CD4-positive, alpha-beta T cell treated with Interleukin-4 for 4 hours (primary cell): ENCODE data around the gene CDK13.

ENCODE experiments used
- DNase-seq: peaks from one replicate; pipeline ENCODE4 v3.0.0-alpha.2; 2020

Gene CDK13

DNA sequence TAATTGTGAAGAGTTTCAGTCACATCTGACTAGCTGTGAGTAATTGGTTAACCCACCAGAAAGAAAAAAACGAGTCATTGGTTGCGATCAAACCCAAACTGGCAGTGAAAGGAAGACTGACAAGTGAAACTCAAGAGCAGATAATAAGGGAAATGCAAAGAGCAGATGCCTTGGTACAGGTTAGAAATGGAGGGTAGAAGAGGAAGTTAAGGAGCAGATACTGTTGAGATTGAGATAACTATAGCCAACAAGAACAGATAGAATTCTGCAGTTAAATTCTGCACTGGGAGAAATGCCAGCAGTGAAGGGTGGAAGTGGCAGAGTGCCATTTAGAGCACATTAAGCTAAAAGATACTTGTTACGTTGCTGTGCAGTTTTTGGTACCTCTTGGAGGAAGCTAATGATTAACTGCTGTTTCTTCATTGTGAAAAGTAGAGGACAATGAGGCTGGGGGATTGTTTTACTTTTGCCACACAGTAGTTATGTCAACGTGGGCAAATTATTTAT is 65.8 kb downstream of the CDK13 start:
- DNase-seq = no peak

DNA sequence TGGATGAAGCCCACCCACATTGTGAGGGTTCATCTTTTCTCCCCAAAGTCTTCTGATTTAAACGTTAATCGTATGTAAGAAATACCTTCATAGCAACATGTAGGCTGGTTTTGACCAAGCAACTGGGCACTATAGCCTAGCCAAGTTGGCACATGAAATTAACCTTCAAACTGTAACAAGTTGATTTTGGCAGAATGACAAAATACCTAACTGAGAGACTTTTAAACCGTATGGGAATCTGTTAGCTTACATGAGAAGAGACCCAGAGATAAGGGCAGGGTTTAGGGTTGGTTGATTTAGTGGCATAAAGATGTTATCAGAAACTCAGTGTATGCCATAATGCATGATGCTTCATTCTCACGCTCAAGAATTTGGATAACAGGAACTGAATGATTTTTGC is 69.5 kb downstream of the CDK13 start:
- no peak for DNase-seq

DNA sequence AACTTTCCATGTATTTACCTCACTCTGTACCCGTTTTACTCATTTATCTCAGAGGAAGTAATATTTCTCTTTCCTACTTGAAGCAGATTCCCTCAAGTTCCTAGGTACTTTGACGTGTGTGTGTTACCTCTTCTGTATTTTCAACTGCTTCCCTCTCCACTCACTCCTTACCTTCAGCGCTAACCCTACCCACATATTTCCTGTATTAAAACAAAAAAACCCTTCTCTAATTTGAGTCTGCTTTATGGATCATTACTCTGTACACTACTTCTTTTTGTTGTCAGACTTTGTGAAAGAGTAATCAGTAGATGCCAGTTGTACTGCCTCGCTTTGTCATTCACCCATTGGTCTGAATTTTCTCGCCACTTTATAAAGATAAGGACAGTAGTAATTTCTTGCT is 74.0 kb downstream of the CDK13 start:
- no peak for DNase-seq

DNA sequence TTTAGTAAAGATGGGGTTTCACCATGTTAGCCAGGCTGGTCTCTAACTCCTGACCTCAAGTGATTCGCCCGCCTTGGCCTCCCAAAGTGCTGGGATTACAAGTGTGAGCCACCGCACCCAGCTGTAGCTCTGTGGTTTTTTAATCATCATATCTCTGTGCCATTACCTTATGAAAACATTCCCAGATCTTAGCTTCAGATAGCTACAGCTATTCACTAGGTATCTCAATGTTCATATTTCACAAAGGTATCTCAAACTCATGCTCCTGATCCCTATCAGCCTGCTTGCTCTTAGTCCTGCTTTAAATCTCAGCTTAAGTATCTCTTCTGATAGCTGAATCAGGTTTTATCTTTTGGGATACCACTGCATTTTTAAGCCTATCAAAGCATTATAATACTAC is 74.8 kb downstream of the CDK13 start:
- DNase-seq = no peak

DNA sequence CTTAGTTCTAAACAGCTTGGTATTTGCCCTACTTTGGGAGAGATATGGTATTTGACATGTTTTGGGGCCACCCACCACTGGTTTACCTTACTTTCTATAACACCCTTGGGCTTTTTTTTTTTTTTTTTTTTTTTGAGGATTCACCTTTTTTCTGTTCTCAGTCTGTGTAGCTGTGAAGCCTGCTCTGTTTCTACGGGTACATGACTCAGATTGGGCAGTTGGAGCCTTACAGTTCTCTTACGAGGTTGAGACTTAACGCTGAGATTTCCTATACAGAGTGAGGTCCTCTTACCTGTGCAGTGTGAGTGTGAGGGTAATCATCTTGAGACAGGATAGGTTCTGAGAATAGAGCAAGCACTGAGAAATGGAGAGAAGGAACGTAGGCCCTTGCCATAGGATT is 77.5 kb downstream of the CDK13 start:
- DNase-seq = no peak

- no peak for DNase-seq
Observed at GRCh38 chr7:40033826-40034225, 83.8 kb downstream of the CDK13 start.

GRCh38 chr7:40041456-40041855 is 91.4 kb downstream of the CDK13 start:
- DNase-seq = no peak

DNA sequence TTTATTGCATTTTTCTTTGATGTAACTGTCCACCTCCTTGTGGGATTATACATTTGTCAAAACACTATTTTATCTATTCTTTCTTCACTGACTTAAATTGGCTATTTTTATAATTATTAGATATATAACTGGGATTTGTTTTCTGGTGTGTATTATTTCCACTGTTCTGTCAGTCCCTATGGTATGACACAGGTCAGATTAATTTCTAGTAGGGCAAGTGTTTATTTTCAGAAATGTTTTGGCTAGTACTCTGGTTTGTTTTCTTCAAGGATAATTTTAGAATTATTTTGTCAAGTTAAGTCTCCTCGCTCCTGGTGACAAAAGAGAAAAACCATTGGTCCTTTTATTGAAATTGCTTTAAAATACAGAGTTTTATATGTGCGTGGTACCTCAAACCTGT is 93.1 kb downstream of the CDK13 start:
- DNase-seq = no peak

DNA sequence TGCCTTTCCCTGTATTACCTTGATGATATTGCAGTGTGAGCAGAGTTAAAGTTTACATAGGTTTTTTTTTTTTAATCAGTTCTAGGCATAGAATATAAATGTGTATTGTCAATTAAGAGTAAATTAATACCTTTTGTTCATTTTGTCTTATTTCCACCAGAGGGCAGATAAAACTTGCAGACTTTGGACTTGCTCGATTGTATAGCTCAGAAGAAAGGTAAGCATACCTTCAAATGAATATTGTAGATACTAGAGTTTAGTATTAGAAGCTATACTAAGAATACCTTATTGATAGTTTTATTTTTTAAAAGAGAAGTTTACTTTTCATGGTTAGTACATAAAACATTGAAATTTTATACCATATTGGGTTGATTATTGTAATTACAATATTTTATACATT is 97.6 kb downstream of the CDK13 start:
- DNase-seq = no peak

- DNase-seq = no peak
Observed at GRCh38 chr7:40057292-40057691, 107.2 kb downstream of the CDK13 start.

DNA sequence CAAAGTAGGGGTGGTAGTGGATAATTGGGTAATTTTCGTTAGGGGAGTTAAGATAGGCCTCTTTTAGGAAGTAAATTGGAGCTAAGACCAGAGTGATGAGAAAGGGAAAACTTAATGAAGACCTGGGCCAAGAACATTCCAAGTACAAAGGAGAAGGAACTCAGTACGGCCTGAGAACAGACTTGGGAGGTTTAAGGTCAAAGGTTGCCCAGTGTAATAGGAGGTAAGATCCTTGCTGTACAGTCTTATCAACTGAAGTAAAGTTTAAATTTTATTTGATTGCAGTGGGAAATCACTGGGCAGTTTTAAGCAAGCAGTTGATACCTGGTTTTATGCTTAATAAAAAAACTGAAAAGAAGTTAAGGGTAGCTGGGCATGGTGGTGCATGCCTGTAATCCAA is 108.0 kb downstream of the CDK13 start:
- DNase-seq = no peak

GRCh38 chr7:40058636-40059035 is 108.6 kb downstream of the CDK13 start:
- no peak for DNase-seq

- no peak for DNase-seq
Observed at GRCh38 chr7:40059057-40059456, 109.0 kb downstream of the CDK13 start.

- no peak for DNase-seq
Observed at GRCh38 chr7:40072268-40072667, 122.2 kb downstream of the CDK13 start.

- no peak for DNase-seq
Observed at GRCh38 chr7:40073239-40073638, 123.2 kb downstream of the CDK13 start.

- DNase-seq = no peak
Observed at GRCh38 chr7:40077849-40078248, 127.8 kb downstream of the CDK13 start.

DNA sequence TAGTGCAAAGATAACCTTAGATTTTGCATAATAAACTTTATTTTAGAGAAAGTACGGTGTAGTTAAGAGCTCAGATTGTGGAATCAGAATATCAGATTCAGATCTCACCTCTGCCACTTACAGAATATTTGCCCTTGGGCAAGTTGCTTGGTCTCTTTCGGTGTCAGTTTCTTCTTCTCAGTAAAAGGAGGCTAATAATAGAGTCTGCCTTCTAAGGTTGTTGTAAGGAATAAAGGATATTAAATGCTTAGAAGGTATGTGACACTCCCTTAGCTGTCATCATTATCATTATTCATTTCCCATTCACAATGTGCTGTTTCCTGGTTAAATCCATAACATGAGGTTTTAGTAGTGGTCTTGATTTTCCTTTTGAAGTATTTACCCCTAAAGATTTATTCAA is 142.1 kb downstream of the CDK13 start:
- no peak for DNase-seq

- DNase-seq = no peak
Observed at GRCh38 chr7:40093631-40094350, 143.7 kb downstream of the CDK13 start.

DNA sequence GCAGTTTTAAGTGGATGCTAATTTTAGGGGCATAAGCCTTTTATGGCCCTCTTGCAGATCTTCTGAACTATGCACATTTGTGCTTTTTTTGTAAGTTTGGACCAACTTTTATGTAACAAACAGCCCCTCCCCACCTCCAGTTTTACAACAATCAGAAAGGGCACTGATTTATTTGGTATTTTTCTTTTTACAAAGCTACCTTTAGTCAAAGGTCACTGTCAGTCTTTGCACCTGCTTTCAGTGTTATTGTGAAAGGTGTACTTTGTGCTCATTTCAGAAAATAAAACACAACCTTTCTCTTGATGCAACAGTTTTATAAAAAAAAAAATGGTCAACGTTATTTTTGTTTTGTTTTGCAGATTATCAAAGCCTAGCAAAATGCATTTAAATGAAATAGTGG is 145.2 kb downstream of the CDK13 start:
- no peak for DNase-seq

- DNase-seq = no peak
Observed at GRCh38 chr7:40095695-40096327, 145.8 kb downstream of the CDK13 start.

DNA sequence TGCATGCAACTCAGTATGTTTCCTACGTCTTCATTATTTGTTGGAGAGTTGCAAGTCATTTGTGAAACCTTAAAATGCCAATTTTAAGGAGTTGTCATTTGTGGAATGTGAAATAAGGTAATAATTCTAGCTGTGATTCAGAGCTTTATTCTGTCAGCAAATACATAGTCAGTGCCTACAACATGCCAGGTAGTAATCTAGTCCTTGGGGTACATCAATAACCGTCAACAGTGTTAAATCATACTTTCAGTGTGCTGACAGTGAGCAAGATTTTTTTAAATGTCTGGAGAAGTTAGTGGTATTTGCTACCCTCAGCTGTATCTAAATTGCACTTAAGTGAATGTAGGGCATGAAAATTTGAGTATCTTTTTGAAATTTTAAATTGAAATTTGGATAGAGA is 147.7 kb downstream of the CDK13 start:
- DNase-seq = no peak

DNA sequence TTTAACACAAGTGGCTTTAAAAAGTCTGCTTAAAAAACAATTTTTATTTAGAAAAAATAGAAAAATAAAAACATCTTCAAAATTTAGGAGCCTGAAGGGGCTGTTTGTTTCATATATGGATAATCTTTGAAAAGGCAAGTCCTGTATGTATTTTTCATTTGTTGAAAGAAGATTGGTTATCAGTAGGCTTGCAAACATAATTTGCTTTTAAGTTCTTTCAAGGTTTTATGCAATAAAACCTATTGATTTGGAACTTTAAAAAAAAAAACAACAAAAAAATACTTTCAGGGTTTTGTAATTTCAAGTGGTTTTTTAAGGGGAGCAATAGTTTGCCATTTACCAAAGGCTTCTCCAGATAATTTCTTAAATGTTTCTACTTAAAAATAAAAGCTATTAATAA is 148.8 kb downstream of the CDK13 start:
- DNase-seq = no peak

DNA sequence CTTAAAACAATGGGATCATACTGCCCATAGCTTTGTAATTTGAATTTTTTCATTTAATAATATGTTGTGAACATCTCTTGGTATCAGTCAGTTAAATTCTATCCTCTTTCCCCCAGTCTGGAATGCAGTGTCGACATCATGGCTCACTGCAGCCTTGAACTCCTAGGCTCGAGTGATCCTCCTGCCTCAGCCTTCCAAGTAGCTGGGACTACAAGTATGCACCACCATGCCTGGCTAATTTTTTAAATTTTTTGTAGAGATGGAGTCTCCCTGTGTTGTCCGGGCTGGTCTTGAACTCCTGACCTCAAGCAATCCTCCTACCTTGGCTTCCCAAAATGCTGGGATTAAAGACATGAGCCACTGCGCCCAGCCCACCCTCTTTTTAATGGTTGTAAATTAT is 149.8 kb downstream of the CDK13 start:
- no peak for DNase-seq

DNA sequence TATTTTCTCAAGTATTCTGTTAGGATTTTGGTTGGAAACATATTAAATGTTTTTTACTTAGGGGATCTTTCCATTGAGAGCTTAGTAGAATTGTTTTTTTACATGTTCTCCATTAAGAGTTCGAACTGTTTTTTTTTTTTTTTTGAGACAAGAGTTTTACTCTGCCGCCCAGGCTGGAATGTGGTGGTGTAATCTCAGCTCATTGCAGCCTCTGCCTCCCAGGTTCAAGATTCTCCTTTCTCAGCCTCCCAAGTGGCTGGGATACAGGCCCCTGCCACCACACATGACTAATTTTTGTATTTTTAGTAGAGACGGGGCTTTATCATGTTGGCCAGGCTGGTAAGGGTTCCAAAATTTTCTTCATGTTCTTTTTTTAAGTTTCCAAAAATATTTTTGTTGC is 151.1 kb downstream of the CDK13 start:
- no peak for DNase-seq

GRCh38 chr7:40102897-40103296 is 152.8 kb downstream of the CDK13 start:
- DNase-seq = no peak
